WTC11 (cell line): Measurements from ENCODE around the gene SLC18A2. TPM values are rescaled to one million over a fixed set of nuclear protein-coding genes. Genes with fewer than 3 reads are reported as not detected.

Experiments used
- ATAC-seq: fragments of 200-7000 bp; cut with Tn5 transposase; 2 replicates; pipeline ENCODE4 v1.10.0; 2021; ENCODE audit warnings: mild to moderate bottlenecking, moderate library complexity
- CTCF ChIA-PET: fragments of 300-600 bp; sonication (Branson Sonifier 250); formaldehyde crosslinking; loops from one replicate; lab custom pipeline; 2021; ENCODE audit warnings: antibody characterized with exemption; lab: Charles Lee
- POLR2A ChIA-PET: fragments of 350-600 bp; sonication (Branson Sonifier 250); formaldehyde crosslinking; loops from one replicate; lab custom pipeline; 2021; ENCODE audit warnings: antibody characterized with exemption; lab: Charles Lee
- DNase-seq: peaks from one replicate; pipeline ENCODE4 v3.0.0; 2021; ENCODE audit warnings: low spot score
- H3K27ac Mint-ChIP-seq: 2 replicates; pipeline ENCODE4 v1.8.0; 2021; ENCODE audit warnings: mixed read lengths
- H3K27me3 Mint-ChIP-seq: 2 replicates; pipeline ENCODE4 v1.8.0; 2021; ENCODE audit warnings: low read depth, mild to moderate bottlenecking, moderate library complexity, mixed read lengths
- H3K36me3 Mint-ChIP-seq: 2 replicates; pipeline ENCODE4 v1.8.0; 2021; ENCODE audit warnings: mixed read lengths
- H3K4me1 Mint-ChIP-seq: 2 replicates; pipeline ENCODE4 v1.8.0; 2022; ENCODE audit warnings: mixed read lengths
- H3K4me3 Mint-ChIP-seq: 2 replicates; pipeline ENCODE4 v1.8.0; 2021; ENCODE audit warnings: mild to moderate bottlenecking, moderate library complexity, mixed read lengths
- H3K9me3 Mint-ChIP-seq: 2 replicates; pipeline ENCODE4 v1.8.0; 2021; ENCODE audit warnings: mixed read lengths
- ATF2 ChIP-seq: sonication (generic); formaldehyde crosslinking; IDR thresholded peaks from 2 replicates; pipeline ENCODE4 v1.8.1; 2022; ENCODE audit warnings: low read depth, missing genetic modification reagents, borderline replicate concordance
- E2F4 ChIP-seq: sonication (generic); formaldehyde crosslinking; IDR thresholded peaks from 2 replicates; pipeline ENCODE4 v1.8.1; 2022; ENCODE audit warnings: low read depth, mild to moderate bottlenecking, moderate library complexity, missing genetic modification reagents, borderline replicate concordance
- E2F5 ChIP-seq: sonication (generic); formaldehyde crosslinking; IDR thresholded peaks from 2 replicates; pipeline ENCODE4 v1.8.1; 2022; ENCODE audit warnings: mild to moderate bottlenecking, moderate library complexity, missing genetic modification reagents
- ETV6 ChIP-seq: sonication (generic); formaldehyde crosslinking; IDR thresholded peaks from 2 replicates; pipeline ENCODE4 v1.8.1; 2022; ENCODE audit warnings: mild to moderate bottlenecking, missing genetic modification reagents
- FOXJ3 ChIP-seq: sonication (generic); formaldehyde crosslinking; IDR thresholded peaks from 2 replicates; pipeline ENCODE4 v1.9.0; 2021; ENCODE audit warnings: missing genetic modification reagents, mild to moderate bottlenecking, borderline replicate concordance
- GTF2I ChIP-seq: fragments of 250-450 bp; sonication (Bioruptor Pico); conservative IDR thresholded peaks from 2 replicates; pipeline ENCODE4 v1.4.0; 2021; ENCODE audit warnings: mild to moderate bottlenecking
- JUN ChIP-seq: sonication (generic); formaldehyde crosslinking; IDR thresholded peaks from 2 replicates; pipeline ENCODE4 v1.8.0; 2023; ENCODE audit warnings: mild to moderate bottlenecking, missing genetic modification reagents
- NFE2L1 ChIP-seq: sonication (generic); formaldehyde crosslinking; IDR thresholded peaks from 2 replicates; pipeline ENCODE4 v1.8.1; 2023; ENCODE audit warnings: missing genetic modification reagents
- NFYB ChIP-seq: sonication (generic); formaldehyde crosslinking; conservative IDR thresholded peaks from 2 replicates; pipeline ENCODE4 v1.8.0; 2022; ENCODE audit warnings: low read depth, missing genetic modification reagents
- RELA ChIP-seq: sonication (generic); formaldehyde crosslinking; IDR thresholded peaks from 2 replicates; pipeline ENCODE4 v1.8.1; 2022; ENCODE audit warnings: missing genetic modification reagents, mild to moderate bottlenecking, borderline replicate concordance
- SP1 ChIP-seq: sonication (generic); formaldehyde crosslinking; conservative IDR thresholded peaks from 2 replicates; pipeline ENCODE4 v1.8.1; 2022; ENCODE audit warnings: missing genetic modification reagents
- TEAD1 ChIP-seq: sonication (generic); formaldehyde crosslinking; IDR thresholded peaks from 2 replicates; pipeline ENCODE4 v1.8.0; 2022; ENCODE audit warnings: mild to moderate bottlenecking, missing genetic modification reagents
- ZBTB43 ChIP-seq: sonication (generic); formaldehyde crosslinking; IDR thresholded peaks from 2 replicates; pipeline ENCODE4 v1.8.1; 2023; ENCODE audit warnings: mild to moderate bottlenecking, missing genetic modification reagents
- ZMAT4 ChIP-seq: fragments of 250-450 bp; sonication (Bioruptor Pico); IDR thresholded peaks from 2 replicates; pipeline ENCODE4 v1.9.0; 2021; ENCODE audit warnings: mild to moderate bottlenecking
- ZNF317 ChIP-seq: sonication (generic); formaldehyde crosslinking; IDR thresholded peaks from 2 replicates; pipeline ENCODE4 v1.8.1; 2023; ENCODE audit warnings: low read depth, mild to moderate bottlenecking, moderate library complexity, missing genetic modification reagents, borderline replicate concordance
- total RNA-seq: library from RNA; stranded (reverse); gene quantifications from 3 replicates; pipeline ENCODE4 v1.2.3, GENCODE V29; 2021
- TF ChIP-seq, protein P1 (sequence below): sonication (generic); formaldehyde crosslinking; IDR thresholded peaks from 2 replicates; pipeline ENCODE4 v1.8.1; 2022; ENCODE audit warnings: missing genetic modification reagents, borderline replicate concordance
- TF ChIP-seq, protein P2 (sequence below): sonication (generic); formaldehyde crosslinking; IDR thresholded peaks from 2 replicates; pipeline ENCODE4 v1.8.1; 2023; ENCODE audit warnings: mild to moderate bottlenecking, missing genetic modification reagents, moderate library complexity
- TF ChIP-seq, protein P3 (sequence below): fragments of 250-450 bp; sonication (Bioruptor Pico); IDR thresholded peaks from 2 replicates; pipeline ENCODE4 v1.8.0; 2021; ENCODE audit warnings: mild to moderate bottlenecking
- TF ChIP-seq, protein P4 (sequence below): fragments of 250-450 bp; sonication (Bioruptor Pico); IDR thresholded peaks from 2 replicates; pipeline ENCODE4 v1.9.0; 2021; ENCODE audit warnings: mild to moderate bottlenecking, borderline replicate concordance

SLC18A2 gene
- total RNA-seq, 1 experiment from 2014 or later = 5.9 TPM

- TF ChIP-seq NFYB (CRISPR knock-in tag) (no peak), SP1 (CRISPR knock-in tag) (no peak), ATF2 (no peak), E2F5 (CRISPR knock-in tag) (no peak), NFE2L1 (no peak), RELA (CRISPR knock-in tag) (no peak)
- TF ChIP-seq, protein P1, sequence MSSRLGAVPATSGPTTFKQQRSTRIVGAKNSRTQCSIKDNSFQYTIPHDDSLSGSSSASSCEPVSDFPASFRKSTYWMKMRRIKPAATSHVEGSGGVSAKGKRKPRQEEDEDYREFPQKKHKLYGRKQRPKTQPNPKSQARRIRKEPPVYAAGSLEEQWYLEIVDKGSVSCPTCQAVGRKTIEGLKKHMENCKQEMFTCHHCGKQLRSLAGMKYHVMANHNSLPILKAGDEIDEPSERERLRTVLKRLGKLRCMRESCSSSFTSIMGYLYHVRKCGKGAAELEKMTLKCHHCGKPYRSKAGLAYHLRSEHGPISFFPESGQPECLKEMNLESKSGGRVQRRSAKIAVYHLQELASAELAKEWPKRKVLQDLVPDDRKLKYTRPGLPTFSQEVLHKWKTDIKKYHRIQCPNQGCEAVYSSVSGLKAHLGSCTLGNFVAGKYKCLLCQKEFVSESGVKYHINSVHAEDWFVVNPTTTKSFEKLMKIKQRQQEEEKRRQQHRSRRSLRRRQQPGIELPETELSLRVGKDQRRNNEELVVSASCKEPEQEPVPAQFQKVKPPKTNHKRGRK (CRISPR knock-in tag) = no peak
Observed at GRCh38 chr10:117266400-117266799, 25.5 kb downstream of the SLC18A2 start (continued).

DNA sequence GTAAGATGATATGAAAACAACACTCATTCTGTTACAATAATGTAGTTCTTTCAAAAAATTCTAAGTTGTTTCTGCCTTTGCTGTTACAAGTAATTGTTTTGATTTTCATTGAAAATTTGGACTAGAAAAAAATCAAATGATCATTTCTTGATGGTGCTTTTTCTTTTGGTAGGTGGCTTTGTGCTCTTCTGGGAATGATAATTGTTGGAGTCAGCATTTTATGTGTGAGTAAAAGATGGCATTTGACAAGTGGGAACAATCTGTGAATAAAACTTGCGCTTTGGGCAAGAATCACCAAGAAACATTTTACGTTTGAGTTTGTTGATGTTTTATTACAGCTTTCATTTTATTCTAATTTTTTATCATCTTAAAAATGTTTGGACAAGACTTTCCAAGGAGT lies 25.9 kb downstream of the SLC18A2 start:
- H3K36me3 Mint-ChIP-seq = 0 out of 2 replicates have a peak, but pooled peaks cover 3% of the 10 kb centered on the region
- H3K9me3 Mint-ChIP-seq = no peaks in the 10 kb centered on the region
- ChIA-PET CTCF (interaction anchor here (0.8 to 1.4 kb wide), 3 partner anchors 40 to 176 kb away, joined by 3 to 6 read pairs (median 4); no protein-coding TSS in a partner anchor), POLR2A (no interaction called here)
- no peak for TF ChIP-seq ZNF317 (CRISPR knock-in tag)
- TF ChIP-seq JUN = no peak
- TF ChIP-seq E2F4 = no peak
- TF ChIP-seq, protein P2, sequence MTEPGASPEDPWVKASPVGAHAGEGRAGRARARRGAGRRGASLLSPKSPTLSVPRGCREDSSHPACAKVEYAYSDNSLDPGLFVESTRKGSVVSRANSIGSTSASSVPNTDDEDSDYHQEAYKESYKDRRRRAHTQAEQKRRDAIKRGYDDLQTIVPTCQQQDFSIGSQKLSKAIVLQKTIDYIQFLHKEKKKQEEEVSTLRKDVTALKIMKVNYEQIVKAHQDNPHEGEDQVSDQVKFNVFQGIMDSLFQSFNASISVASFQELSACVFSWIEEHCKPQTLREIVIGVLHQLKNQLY (CRISPR knock-in tag) = no peak
- TF ChIP-seq, protein P3, sequence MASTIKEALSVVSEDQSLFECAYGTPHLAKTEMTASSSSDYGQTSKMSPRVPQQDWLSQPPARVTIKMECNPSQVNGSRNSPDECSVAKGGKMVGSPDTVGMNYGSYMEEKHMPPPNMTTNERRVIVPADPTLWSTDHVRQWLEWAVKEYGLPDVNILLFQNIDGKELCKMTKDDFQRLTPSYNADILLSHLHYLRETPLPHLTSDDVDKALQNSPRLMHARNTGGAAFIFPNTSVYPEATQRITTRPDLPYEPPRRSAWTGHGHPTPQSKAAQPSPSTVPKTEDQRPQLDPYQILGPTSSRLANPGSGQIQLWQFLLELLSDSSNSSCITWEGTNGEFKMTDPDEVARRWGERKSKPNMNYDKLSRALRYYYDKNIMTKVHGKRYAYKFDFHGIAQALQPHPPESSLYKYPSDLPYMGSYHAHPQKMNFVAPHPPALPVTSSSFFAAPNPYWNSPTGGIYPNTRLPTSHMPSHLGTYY (CRISPR knock-in tag) = no peak
- TF ChIP-seq GTF2I (CRISPR knock-in tag) = no peak
- no peak for TF ChIP-seq RELA (CRISPR knock-in tag)
- no peak for TF ChIP-seq ZBTB43
- TF ChIP-seq FOXJ3 (CRISPR knock-in tag) = no peak
- no peak for TF ChIP-seq TEAD1 (CRISPR knock-in tag)
- TF ChIP-seq ETV6 (CRISPR knock-in tag) = no peak
- TF ChIP-seq, protein P4, sequence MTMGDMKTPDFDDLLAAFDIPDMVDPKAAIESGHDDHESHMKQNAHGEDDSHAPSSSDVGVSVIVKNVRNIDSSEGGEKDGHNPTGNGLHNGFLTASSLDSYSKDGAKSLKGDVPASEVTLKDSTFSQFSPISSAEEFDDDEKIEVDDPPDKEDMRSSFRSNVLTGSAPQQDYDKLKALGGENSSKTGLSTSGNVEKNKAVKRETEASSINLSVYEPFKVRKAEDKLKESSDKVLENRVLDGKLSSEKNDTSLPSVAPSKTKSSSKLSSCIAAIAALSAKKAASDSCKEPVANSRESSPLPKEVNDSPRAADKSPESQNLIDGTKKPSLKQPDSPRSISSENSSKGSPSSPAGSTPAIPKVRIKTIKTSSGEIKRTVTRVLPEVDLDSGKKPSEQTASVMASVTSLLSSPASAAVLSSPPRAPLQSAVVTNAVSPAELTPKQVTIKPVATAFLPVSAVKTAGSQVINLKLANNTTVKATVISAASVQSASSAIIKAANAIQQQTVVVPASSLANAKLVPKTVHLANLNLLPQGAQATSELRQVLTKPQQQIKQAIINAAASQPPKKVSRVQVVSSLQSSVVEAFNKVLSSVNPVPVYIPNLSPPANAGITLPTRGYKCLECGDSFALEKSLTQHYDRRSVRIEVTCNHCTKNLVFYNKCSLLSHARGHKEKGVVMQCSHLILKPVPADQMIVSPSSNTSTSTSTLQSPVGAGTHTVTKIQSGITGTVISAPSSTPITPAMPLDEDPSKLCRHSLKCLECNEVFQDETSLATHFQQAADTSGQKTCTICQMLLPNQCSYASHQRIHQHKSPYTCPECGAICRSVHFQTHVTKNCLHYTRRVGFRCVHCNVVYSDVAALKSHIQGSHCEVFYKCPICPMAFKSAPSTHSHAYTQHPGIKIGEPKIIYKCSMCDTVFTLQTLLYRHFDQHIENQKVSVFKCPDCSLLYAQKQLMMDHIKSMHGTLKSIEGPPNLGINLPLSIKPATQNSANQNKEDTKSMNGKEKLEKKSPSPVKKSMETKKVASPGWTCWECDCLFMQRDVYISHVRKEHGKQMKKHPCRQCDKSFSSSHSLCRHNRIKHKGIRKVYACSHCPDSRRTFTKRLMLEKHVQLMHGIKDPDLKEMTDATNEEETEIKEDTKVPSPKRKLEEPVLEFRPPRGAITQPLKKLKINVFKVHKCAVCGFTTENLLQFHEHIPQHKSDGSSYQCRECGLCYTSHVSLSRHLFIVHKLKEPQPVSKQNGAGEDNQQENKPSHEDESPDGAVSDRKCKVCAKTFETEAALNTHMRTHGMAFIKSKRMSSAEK = no peak
- TF ChIP-seq, protein P1 (CRISPR knock-in tag) = no peak
- TF ChIP-seq ZMAT4 = no peak
- no peak overlapping the region for H3K4me3 Mint-ChIP-seq
- no peak for DNase-seq
- H3K27me3 Mint-ChIP-seq = no peaks in the 10 kb centered on the region
- no peak for ATAC-seq
- H3K4me1 Mint-ChIP-seq = peaks cover 5% of the 10 kb centered on the region; the same call in 1 of the 2 replicates
- no peak overlapping the region for H3K27ac Mint-ChIP-seq
